HEK293T (cell line): ENCODE results near the gene ADSS1.

ENCODE experiments used
- CTCF ChIA-PET: fragments of 350-600 bp; formaldehyde crosslinking; extraction: SDS; loops from one replicate; lab custom pipeline; 2021; ENCODE audit warnings: antibody characterized with exemption, inconsistent platforms; lab: Yijun Ruan, JAX
- POLR2A ChIA-PET: fragments of 350-600 bp; formaldehyde crosslinking; extraction: SDS; loops from one replicate; lab custom pipeline; 2020; ENCODE audit warnings: antibody characterized with exemption, inconsistent platforms; lab: Yijun Ruan, JAX
- DNase-seq: peaks from one replicate; pipeline ENCODE4 v3.0.0; 2012; ENCODE audit warnings: mixed read lengths; ENCODE audit errors: extremely low spot score
- ARNT ChIP-seq: fragments of 450-650 bp; IDR thresholded peaks from 2 replicates; pipeline ENCODE4 v1.6.1; 2017; ENCODE audit warnings: mild to moderate bottlenecking
- BHLHE40 ChIP-seq: fragments of 450-650 bp; IDR thresholded peaks from 2 replicates; pipeline ENCODE4 v1.6.1; 2016; ENCODE audit warnings: mild to moderate bottlenecking, moderate library complexity, borderline replicate concordance
- CTBP1 ChIP-seq: fragments of 450-650 bp; IDR thresholded peaks from 2 replicates; pipeline ENCODE4 v1.6.1; 2016; ENCODE audit warnings: borderline replicate concordance
- ELF4 ChIP-seq: fragments of 450-650 bp; IDR thresholded peaks from 2 replicates; pipeline ENCODE4 v1.6.1; 2017; ENCODE audit warnings: antibody characterized with exemption
- FOXA1 ChIP-seq: fragments of 450-650 bp; IDR thresholded peaks from 2 replicates; pipeline ENCODE4 v1.6.1; 2016; ENCODE audit warnings: mild to moderate bottlenecking
- FOXK2 ChIP-seq: fragments of 450-650 bp; IDR thresholded peaks from 2 replicates; pipeline ENCODE4 v1.6.1; 2016; ENCODE audit warnings: mild to moderate bottlenecking
- FOXM1 ChIP-seq: fragments of 450-650 bp; IDR thresholded peaks from 2 replicates; pipeline ENCODE4 v1.6.1; 2017; ENCODE audit warnings: mild to moderate bottlenecking, borderline replicate concordance
- HDGF ChIP-seq: fragments of 450-650 bp; IDR thresholded peaks from 2 replicates; pipeline ENCODE4 v1.6.1; 2017; ENCODE audit warnings: antibody characterized with exemption, borderline replicate concordance
- L3MBTL2 ChIP-seq: fragments of 450-650 bp; conservative IDR thresholded peaks from 2 replicates; pipeline ENCODE4 v1.6.1; 2016; ENCODE audit warnings: mild to moderate bottlenecking
- LEF1 ChIP-seq: fragments of 450-650 bp; IDR thresholded peaks from 2 replicates; pipeline ENCODE4 v1.6.1; 2017; ENCODE audit warnings: mild to moderate bottlenecking, borderline replicate concordance
- NFRKB ChIP-seq: fragments of 450-650 bp; IDR thresholded peaks from 2 replicates; pipeline ENCODE4 v1.6.1; 2016; ENCODE audit warnings: mild to moderate bottlenecking, moderate library complexity
- PKNOX1 ChIP-seq: fragments of 450-650 bp; IDR thresholded peaks from 2 replicates; pipeline ENCODE4 v1.6.1; 2016
- SP1 ChIP-seq: fragments of 450-650 bp; IDR thresholded peaks from 2 replicates; pipeline ENCODE4 v1.6.1; 2017
- SUZ12 ChIP-seq: fragments of 450-650 bp; IDR thresholded peaks from 2 replicates; pipeline ENCODE4 v1.6.1; 2016; ENCODE audit warnings: mild to moderate bottlenecking
- TARDBP ChIP-seq: fragments of 450-650 bp; IDR thresholded peaks from 2 replicates; pipeline ENCODE4 v1.6.1; 2016
- ZNF384 ChIP-seq: fragments of 450-650 bp; IDR thresholded peaks from 2 replicates; pipeline ENCODE4 v1.6.1; 2016

Gene ADSS1

GRCh38 chr14:104710071-104710735 is 13.8 kb upstream of the ADSS1 start:
- TF ChIP-seq NFRKB (no peak), ARNT (no peak), SUZ12 (no peak), SP1 (no peak), CTBP1 (no peak), ZNF384 (no peak), HDGF (no peak), LEF1 (no peak), L3MBTL2 (no peak), BHLHE40 (no peak), ELF4 (no peak), FOXK2 (no peak)
- ChIA-PET POLR2A (interaction anchor here (0.9 to 1.4 kb wide), 2 partner anchors 42 kb away, joined by 3 read pairs; partner anchors contain the start of gene SIVA1), CTCF (no interaction called here)

GRCh38 chr14:104712881-104713734 is 10.9 kb upstream of the ADSS1 start:
- ChIA-PET CTCF (no interaction called here), POLR2A (interaction anchor here (0.6 kb wide), 1 partner anchor 39 kb away, joined by 4 read pairs; the partner anchor contains the start of gene SIVA1)
- DNase-seq, result no peak
- TF ChIP-seq FOXK2 (no peak), FOXM1 (no peak), FOXA1 (no peak), CTBP1 (no peak), SP1 (no peak), ARNT (no peak), BHLHE40 (no peak), L3MBTL2 (no peak), LEF1 (no peak), HDGF (no peak), NFRKB (no peak)

More at GRCh38 chr14:104710071-104710735, 13.8 kb upstream of the ADSS1 start:
- DNase-seq, result no peak

GRCh38 chr14:104714066-104714465 is 10.0 kb upstream of the ADSS1 start:
- DNase-seq, result no peak
- TF ChIP-seq ZNF384, result no peak
- no peak for TF ChIP-seq L3MBTL2
- TF ChIP-seq FOXA1, result no peak
- TF ChIP-seq FOXM1, result no peak
- no peak for TF ChIP-seq NFRKB
- no peak for TF ChIP-seq HDGF
- no peak for TF ChIP-seq CTBP1
- no peak for TF ChIP-seq FOXK2
- no peak for TF ChIP-seq ELF4
- TF ChIP-seq LEF1, result no peak
- no peak for TF ChIP-seq SP1
- TF ChIP-seq BHLHE40, result no peak
- TF ChIP-seq SUZ12, result no peak
- CTCF ChIA-PET, result no interaction called here
- POLR2A ChIA-PET, result no interaction called here

- no peak for DNase-seq
- POLR2A ChIA-PET, result no interaction called here
- CTCF ChIA-PET, result no interaction called here
- TF ChIP-seq CTBP1 (no peak), BHLHE40 (no peak), SP1 (no peak), NFRKB (no peak), L3MBTL2 (no peak)
These were observed 9.3 kb upstream of the ADSS1 start for GRCh38 chr14:104714681-104715080.

GRCh38 chr14:104715416-104715815 is 8.6 kb upstream of the ADSS1 start:
- no peak for TF ChIP-seq BHLHE40
- POLR2A ChIA-PET, result no interaction called here
- no peak for DNase-seq
- CTCF ChIA-PET, result no interaction called here

- ChIA-PET POLR2A (interaction anchor here (1.2 kb wide), 1 partner anchor 37 kb away, joined by 7 read pairs; the partner anchor contains the start of gene SIVA1), CTCF (no interaction called here)
- no peak for DNase-seq
- TF ChIP-seq L3MBTL2 (no peak), BHLHE40 (no peak), SP1 (no peak), SUZ12 (no peak), CTBP1 (no peak)
These were observed 8.2 kb upstream of the ADSS1 start for GRCh38 chr14:104715871-104716270.

GRCh38 chr14:104717137-104717536 is 6.9 kb upstream of the ADSS1 start:
- no peak for TF ChIP-seq CTBP1
- no peak for TF ChIP-seq FOXM1
- TF ChIP-seq PKNOX1, result no peak
- no peak for TF ChIP-seq NFRKB
- no peak for TF ChIP-seq TARDBP
- TF ChIP-seq BHLHE40, result no peak
- TF ChIP-seq ELF4, result no peak
- no peak for TF ChIP-seq HDGF
- CTCF ChIA-PET, result no interaction called here
- POLR2A ChIA-PET, result interaction anchor here (1.2 kb wide), 1 partner anchor 35 kb away, joined by 7 read pairs; the partner anchor contains the start of gene SIVA1
- no peak for DNase-seq

GRCh38 chr14:104717646-104718045 is 6.4 kb upstream of the ADSS1 start:
- TF ChIP-seq FOXM1 (no peak), FOXA1 (no peak), BHLHE40 (no peak), ZNF384 (no peak), ELF4 (no peak), TARDBP (no peak), SP1 (no peak), PKNOX1 (no peak)
- POLR2A ChIA-PET, result no interaction called here
- DNase-seq, result no peak
- CTCF ChIA-PET, result no interaction called here
